Ammon's horn (tissue), 1 donor: ENCODE measurements around the gene DOCK9.
A peak's percentile ranks its signal among the peaks of the same experiment; 100 is the strongest.
"Not testable (repeated sequence)": the region's sequence is repeated elsewhere in the genome, so short reads cannot be mapped to it uniquely, and the experiment has no call there.

Experiments used
- DNase-seq: peaks from one replicate; pipeline ENCODE4 v3.0.0-alpha.2; 2016; ENCODE audit warnings: low spot score

Gene DOCK9

GRCh38 chr13:98916403-98916802 lies 61.5 kb downstream of the DOCK9 start:
- no peak for DNase-seq

GRCh38 chr13:98915981-98916380 lies 61.9 kb downstream of the DOCK9 start:
- no peak for DNase-seq

DNA sequence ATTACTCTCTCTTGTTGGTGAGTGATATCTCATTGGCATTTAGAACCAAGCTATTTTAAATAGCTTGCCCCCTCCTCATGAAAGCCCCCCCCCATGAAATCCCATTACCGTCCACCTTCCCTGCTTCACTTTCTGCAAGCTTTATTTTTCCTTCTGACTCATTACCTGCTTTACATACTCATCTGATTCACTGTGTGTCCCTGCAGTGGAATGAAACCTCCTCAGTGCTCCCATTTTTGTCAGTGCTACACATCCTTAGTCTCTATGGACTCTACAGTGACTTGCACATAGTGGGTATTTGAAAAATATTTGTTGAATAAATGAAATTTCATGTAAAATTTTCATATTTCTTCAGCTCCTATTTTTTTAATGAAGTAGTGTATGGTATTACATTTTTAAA lies 62.3 kb downstream of the DOCK9 start:
- no peak for DNase-seq

GRCh38 chr13:98913741-98914140 lies 64.1 kb downstream of the DOCK9 start:
- DNase-seq = no peak

DNA sequence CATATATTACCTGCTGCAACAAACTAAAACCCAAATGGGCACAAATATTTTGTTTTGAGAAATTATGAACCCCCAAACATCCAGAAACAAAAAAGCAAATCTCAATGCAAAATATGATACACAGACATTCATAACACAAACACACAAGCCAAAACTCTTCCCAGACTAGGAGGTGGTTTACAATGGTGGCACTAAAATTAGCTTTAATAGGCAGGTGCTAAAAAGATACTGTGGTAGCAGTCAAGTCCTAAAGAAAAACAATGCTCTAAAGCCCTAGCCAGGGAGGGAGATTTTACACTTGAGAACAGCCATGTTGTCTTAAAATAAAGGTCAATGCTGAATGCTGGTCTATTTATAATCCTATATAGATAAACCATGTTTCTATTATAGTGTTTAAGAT lies 65.0 kb downstream of the DOCK9 start:
- no peak for DNase-seq

GRCh38 chr13:98910501-98910951 lies 67.3 kb downstream of the DOCK9 start:
- no peak for DNase-seq

GRCh38 chr13:98909016-98909415 lies 68.8 kb downstream of the DOCK9 start:
- no peak for DNase-seq

- DNase-seq = no peak
These were observed 70.9 kb downstream of the DOCK9 start for GRCh38 chr13:98906746-98907502.

DNA sequence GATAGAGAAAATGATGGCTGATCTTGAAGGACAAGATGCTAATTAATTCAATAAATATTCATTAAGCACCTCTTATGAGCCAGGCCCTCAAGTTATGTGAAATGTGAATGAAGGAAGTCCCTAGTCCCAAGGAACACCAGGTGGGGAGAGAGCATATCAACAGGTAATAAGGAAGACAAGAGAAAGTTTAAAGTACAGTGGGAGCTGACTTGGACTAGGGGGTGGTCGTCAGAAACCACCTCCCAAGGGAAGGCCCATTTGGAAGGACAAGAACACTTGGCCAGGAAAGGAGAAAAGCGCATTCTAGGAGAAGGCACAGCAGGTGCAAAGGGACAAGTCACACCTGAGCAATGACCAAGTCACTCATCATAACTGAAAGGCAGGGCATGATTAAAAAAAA lies 72.7 kb downstream of the DOCK9 start:
- DNase-seq = no peak

GRCh38 chr13:98900442-98900841 lies 77.4 kb downstream of the DOCK9 start:
- DNase-seq = no peak

DNA sequence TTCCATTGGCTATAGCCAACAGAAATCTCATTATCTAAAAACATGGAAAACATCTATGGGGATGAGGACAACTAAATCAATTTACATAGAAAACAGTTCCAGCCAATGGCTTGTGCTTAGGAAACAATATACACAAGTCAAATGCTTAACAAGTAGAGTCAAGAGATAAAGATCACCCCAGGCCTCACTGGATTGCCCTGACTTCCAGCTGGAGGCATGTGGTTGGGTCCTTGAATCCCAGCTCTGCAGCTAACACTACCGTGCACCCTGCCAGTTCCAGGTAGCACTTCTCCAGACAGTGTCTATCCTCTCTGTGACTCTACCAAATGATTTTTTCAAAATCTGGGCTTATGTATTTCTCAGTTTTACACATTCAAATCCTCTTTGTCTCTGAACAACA lies 80.2 kb downstream of the DOCK9 start:
- no peak for DNase-seq

DNA sequence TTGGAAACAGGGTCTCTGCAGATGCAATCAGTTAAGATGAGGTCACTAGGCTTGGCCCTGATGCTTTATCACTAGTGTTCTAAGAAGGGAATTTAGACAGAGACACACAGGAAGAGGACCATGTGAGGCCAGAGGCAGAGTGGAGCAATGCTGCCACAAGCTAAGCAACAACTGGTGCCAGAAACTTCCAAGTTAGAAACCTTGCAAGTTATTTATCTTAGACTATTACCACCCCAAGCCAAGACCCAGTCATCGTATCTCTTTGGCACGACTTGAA lies 81.1 kb downstream of the DOCK9 start:
- DNase-seq = no peak

DNA sequence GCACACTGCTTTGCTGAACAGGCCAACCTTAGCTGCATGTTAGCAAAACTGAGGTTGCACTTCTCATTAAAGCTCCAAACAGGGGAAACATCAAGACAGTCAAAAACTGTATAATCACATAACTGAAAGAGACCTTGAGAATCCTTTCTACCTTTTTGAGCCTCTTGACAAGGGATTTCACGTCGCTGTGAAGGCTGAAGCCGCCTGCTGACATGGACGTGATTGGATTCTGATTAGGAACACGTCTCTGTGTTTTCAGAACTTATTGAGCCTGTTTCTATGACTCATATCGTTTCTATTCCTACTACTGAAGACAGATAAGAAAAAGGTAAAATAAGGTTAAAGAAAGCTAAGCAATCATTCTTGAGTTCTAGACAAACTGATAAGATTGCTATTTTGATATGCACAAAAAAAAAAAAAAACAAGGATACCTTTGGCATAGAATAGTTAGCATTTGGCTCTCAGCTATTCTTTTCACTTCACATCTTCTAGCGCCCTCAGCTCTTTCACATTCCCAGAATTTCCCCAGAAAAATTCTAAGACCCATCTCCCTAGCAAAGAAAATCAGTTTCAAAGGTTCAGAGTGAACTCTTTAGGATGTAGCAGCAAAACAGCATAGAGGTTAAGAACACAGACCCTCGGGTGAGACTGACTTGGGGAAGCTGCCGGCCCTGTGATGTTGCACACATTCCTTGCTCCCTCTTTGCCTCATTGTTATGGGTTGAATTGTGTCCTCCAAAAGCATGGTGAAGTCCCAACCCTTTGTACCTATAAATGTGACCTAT lies 81.6 kb downstream of the DOCK9 start:
- no peak for DNase-seq

GRCh38 chr13:98894814-98895213 lies 83.0 kb downstream of the DOCK9 start:
- not testable (repeated sequence) for DNase-seq

- DNase-seq = no peak
These were observed 84.5 kb downstream of the DOCK9 start for GRCh38 chr13:98893371-98893770.

- DNase-seq = no peak
These were observed 85.0 kb downstream of the DOCK9 start for GRCh38 chr13:98892821-98893220.

GRCh38 chr13:98892077-98892476 lies 85.8 kb downstream of the DOCK9 start:
- DNase-seq = no peak

GRCh38 chr13:98890925-98891324 lies 86.9 kb downstream of the DOCK9 start:
- no peak for DNase-seq

- DNase-seq = peak; percentile 80
These were observed 87.7 kb downstream of the DOCK9 start for GRCh38 chr13:98890186-98890585.

DNA sequence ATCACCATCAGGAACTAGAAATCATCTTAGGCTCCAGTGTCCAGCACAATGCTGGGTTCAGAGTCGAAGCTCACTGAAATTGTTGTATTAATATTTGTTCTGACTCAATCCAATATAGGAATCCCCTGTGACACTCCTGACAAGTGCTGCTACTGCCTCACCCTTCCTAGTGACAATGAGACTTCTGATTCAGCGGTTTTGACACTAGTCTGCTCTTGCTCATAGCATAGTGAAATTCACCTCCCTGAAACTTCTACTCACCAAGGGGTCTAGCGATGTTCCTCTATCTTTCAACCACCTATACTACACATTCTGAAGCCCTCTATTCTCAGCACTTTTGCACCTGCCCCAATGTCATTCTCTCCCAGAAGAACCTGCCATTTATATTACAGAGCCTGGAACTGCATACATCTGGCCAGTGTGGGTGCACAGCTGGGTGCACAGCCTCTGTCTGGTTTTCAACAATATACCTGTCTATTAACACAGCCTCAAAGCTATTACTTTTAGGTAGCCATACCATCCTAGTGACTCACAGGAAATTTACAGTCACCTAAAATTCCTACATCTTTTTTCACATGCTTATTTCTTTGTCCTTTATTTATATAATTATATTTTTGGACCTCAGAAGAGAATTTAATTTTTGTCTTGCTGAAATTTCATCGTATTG lies 88.3 kb downstream of the DOCK9 start:
- DNase-seq = no peak

GRCh38 chr13:98888890-98889279 lies 89.0 kb downstream of the DOCK9 start:
- DNase-seq = no peak

- no peak for DNase-seq
These were observed 89.5 kb downstream of the DOCK9 start for GRCh38 chr13:98888222-98888889.
